ENCODE data around the gene JAKMIP1. TPM values are rescaled to one million over a fixed set of nuclear protein-coding genes. Genes with fewer than 3 reads are reported as not detected.

Gene JAKMIP1
- total and polyA plus RNA-seq, 9 donors, result 0.33 to 1.00 (median 0.56) TPM; not detected in 1

DNA sequence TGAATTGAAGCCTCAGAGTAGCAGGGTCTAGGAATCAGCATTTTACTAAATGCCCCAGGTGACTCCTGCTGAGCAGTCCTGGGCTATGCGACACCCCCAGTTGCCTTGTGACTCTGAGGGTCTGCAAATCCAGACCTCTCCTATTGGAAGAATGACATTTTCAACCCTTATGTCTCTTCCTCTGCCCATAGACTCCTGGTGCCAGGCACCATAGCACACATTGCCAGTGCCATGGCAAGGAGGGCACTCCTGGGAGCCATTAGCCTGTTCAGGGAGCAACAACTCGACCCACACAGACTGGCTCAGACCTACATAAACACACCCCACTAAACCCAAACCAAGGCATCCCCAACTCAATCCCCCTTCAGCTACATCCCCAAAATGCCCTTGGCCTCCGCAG is 3.7 kb upstream of the JAKMIP1 start:
- 80 to 84% (median 81%) methylated on average over 3 of the region's 3 CpGs for WGBS, 3 donors
- no peak for DNase-seq
- H3K27ac ChIP-seq, result no peak overlapping the region
- TF ChIP-seq, protein P1, sequence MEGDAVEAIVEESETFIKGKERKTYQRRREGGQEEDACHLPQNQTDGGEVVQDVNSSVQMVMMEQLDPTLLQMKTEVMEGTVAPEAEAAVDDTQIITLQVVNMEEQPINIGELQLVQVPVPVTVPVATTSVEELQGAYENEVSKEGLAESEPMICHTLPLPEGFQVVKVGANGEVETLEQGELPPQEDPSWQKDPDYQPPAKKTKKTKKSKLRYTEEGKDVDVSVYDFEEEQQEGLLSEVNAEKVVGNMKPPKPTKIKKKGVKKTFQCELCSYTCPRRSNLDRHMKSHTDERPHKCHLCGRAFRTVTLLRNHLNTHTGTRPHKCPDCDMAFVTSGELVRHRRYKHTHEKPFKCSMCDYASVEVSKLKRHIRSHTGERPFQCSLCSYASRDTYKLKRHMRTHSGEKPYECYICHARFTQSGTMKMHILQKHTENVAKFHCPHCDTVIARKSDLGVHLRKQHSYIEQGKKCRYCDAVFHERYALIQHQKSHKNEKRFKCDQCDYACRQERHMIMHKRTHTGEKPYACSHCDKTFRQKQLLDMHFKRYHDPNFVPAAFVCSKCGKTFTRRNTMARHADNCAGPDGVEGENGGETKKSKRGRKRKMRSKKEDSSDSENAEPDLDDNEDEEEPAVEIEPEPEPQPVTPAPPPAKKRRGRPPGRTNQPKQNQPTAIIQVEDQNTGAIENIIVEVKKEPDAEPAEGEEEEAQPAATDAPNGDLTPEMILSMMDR (IDR thresholded peaks at IDR 0.05), result no peak
- TF ChIP-seq EP300 (IDR thresholded peaks at IDR 0.05) (no peak), POLR2A (IDR thresholded peaks at IDR 0.05) (no peak)
- H3K9me3 ChIP-seq, result no peaks in the 10 kb centered on the region
- no peaks in the 10 kb centered on the region for H3K27me3 ChIP-seq
- no peaks in the 10 kb centered on the region for H3K36me3 ChIP-seq
- intact Hi-C loops (cut with DNase I), result no loop called here
- no peaks in the 10 kb centered on the region for H3K4me1 ChIP-seq (ENCODE audit: insufficient read depth)
- H3K4me3 ChIP-seq, result no peak overlapping the region

DNA sequence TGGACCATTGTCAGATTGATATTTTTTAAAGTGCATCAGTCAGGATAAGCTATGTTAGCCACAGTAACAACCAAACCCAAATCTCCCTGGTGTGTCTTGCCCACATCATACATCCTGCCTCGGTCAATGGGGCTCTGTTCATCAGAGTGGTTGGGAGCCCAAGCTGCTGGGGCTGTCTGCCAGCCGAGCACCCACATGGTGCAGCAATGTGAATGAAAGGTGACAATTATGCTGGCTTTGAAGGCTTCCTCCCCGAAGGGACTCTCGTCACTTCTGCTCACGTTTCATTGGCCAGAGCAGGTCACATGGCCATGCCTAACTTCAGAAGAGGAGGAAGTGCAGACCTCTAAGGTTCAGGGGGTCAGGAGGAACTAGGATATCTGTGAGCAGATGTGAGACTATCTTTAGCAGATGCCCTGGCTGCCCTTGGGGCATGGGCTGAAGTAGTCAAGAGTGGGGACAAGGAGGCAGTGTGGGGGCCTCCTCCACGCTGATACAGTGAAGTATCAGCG is 1.3 kb upstream of the JAKMIP1 start:
- Histone ChIP-seq H3K4me3 (no peak overlapping the region), H3K9me3 (no peaks in the 10 kb centered on the region), H3K36me3 (no peaks in the 10 kb centered on the region), H3K27ac (no peak overlapping the region), H3K4me1 (ENCODE audit: insufficient read depth) (no peaks in the 10 kb centered on the region), H3K27me3 (no peaks in the 10 kb centered on the region)
- intact Hi-C loops (cut with DNase I), result no loop called here
- no peak for DNase-seq
- TF ChIP-seq POLR2A (IDR thresholded peaks at IDR 0.05) (no peak), EP300 (IDR thresholded peaks at IDR 0.05) (no peak)
- TF ChIP-seq, protein P1 (IDR thresholded peaks at IDR 0.05), result no peak
- 67 to 79% (median 74%) methylated on average over 7 of the region's 7 CpGs for WGBS, 3 donors

DNA sequence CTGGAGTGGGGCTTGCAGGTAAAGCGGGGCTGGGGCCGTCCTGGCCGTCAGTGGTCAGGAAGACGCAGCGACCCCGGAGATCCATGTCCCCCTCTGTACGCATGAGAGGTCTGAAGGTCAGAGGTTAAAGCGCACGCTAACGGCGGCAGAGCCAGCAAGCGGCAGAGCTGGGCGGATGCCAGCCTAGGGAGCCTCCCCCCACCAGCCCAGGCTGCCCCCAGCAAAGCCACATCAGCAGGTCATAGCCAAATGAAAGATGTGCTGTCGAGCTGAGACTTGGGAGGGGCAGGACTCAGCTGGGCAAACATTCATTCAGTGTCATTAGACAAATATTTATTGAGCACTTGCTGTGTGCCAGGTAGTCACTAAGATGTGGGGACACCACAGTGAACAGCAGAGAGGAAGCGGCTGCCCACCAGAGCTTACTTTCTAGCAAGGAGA is 593 bp upstream of the JAKMIP1 start:
- Histone ChIP-seq H3K27me3 (no peaks in the 10 kb centered on the region), H3K9me3 (no peaks in the 10 kb centered on the region), H3K4me3 (peak overlapping the region; percentile 39), H3K36me3 (no peaks in the 10 kb centered on the region), H3K4me1 (ENCODE audit: insufficient read depth) (no peaks in the 10 kb centered on the region), H3K27ac (no peak overlapping the region)
- WGBS, 3 donors, result 7 to 9% (median 9%) methylated on average over 15 of the region's 15 CpGs
- no peak for DNase-seq
- TF ChIP-seq POLR2A (IDR thresholded peaks at IDR 0.05) (no peak), EP300 (IDR thresholded peaks at IDR 0.05) (no peak)
- TF ChIP-seq, protein P1 (IDR thresholded peaks at IDR 0.05), result no peak
- intact Hi-C loops (cut with DNase I), result no loop called here

DNA sequence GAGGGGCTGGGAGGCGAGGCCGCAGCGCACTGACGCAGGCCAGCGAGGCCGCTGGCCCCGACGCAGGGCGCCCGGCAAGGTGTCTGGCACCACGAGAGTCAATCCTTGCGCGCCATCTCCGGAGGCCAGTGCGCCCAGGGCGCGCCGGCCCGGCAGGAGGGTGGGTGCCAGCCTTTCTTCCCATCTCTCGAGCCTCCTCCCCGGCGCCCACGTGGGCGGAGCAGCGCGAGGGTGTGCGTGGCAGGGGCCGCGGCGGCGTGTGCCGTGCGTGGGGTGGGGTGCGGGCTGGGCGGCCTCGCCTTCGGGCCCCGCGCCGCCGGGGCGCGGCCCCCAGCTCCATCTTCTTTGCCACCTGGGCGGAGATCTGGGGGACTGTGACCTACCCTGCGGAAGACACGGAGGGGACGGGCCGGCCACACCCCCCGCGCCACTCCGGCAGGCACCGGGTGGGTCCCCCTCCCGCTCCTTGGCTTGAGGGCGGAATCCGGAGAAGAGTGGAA is 877 bp downstream of the JAKMIP1 start:
- peak in 1 of 5 donors; percentile 21 for DNase-seq
- Histone ChIP-seq H3K4me1 (ENCODE audit: insufficient read depth) (no peaks in the 10 kb centered on the region), H3K36me3 (no peaks in the 10 kb centered on the region), H3K27me3 (no peaks in the 10 kb centered on the region), H3K4me3 (peak overlapping the region; percentile 12), H3K9me3 (no peaks in the 10 kb centered on the region), H3K27ac (no peak overlapping the region)
- WGBS, 3 donors, result 0 to 4% (median 1%) methylated on average over 28 to 55 of the region's 55 CpGs
- TF ChIP-seq POLR2A (IDR thresholded peaks at IDR 0.05) (no peak), EP300 (IDR thresholded peaks at IDR 0.05) (no peak)
- TF ChIP-seq, protein P1 (IDR thresholded peaks at IDR 0.05), result no peak
- intact Hi-C loops (cut with DNase I), result no loop called here
